HG02642 (cell line): Measurements from ENCODE around the gene SLC29A4.
"Not testable (repeated sequence)": the region's sequence is repeated elsewhere in the genome, so short reads cannot be mapped to it uniquely, and the experiment has no call there.

ENCODE experiments used
- ATAC-seq: cut with Tn5 transposase; IDR thresholded peaks from one replicate; pipeline ENCODE4 v1.9.1; 2021; ENCODE audit warnings: mild to moderate bottlenecking; ENCODE audit not compliant: unreplicated experiment, poor library complexity

The SLC29A4 gene

GRCh38 chr7:5294169-5294987, 11.6 kb downstream of the SLC29A4 start:
- no peak for ATAC-seq

- no peak for ATAC-seq
Measured at GRCh38 chr7:5295039-5296014, 12.6 kb downstream of the SLC29A4 start.

GRCh38 chr7:5296015-5296610, 13.4 kb downstream of the SLC29A4 start:
- no peak for ATAC-seq

- peak; percentile 34 for ATAC-seq
Measured at GRCh38 chr7:5296611-5297226, 14.0 kb downstream of the SLC29A4 start.

- ATAC-seq = no peak
Measured at GRCh38 chr7:5300366-5300765, 17.6 kb downstream of the SLC29A4 start.

GRCh38 chr7:5302577-5302976, 19.8 kb downstream of the SLC29A4 start:
- ATAC-seq = no peak

GRCh38 chr7:5303061-5303460, 20.3 kb downstream of the SLC29A4 start:
- ATAC-seq = no peak

GRCh38 chr7:5303591-5304505, 21.1 kb downstream of the SLC29A4 start:
- no peak for ATAC-seq

- not testable (repeated sequence) for ATAC-seq
Measured at GRCh38 chr7:5305050-5305449, 22.3 kb downstream of the SLC29A4 start.

GRCh38 chr7:5307221-5308142, 24.7 kb downstream of the SLC29A4 start:
- ATAC-seq = not testable (repeated sequence)

- ATAC-seq = no peak
Measured at GRCh38 chr7:5309146-5309545, 26.4 kb downstream of the SLC29A4 start.

GRCh38 chr7:5310822-5311405, 28.2 kb downstream of the SLC29A4 start:
- ATAC-seq = no peak

GRCh38 chr7:5312276-5313070, 29.7 kb downstream of the SLC29A4 start:
- not testable (repeated sequence) for ATAC-seq

GRCh38 chr7:5313076-5313885, 30.5 kb downstream of the SLC29A4 start:
- not testable (repeated sequence) for ATAC-seq

- ATAC-seq = no peak
Measured at GRCh38 chr7:5314864-5315263, 32.1 kb downstream of the SLC29A4 start.

GRCh38 chr7:5315761-5316160, 33.0 kb downstream of the SLC29A4 start:
- ATAC-seq = no peak
